Mucosa of descending colon (tissue), 3 donors: Measurements from ENCODE around the gene SRPK2. TPM values are rescaled to one million over a fixed set of nuclear protein-coding genes. Genes with fewer than 3 reads are reported as not detected.

Source experiments
- ATAC-seq: fragments of 200-7000 bp; cut with Tn5 transposase; one replicate; pipeline ENCODE4 v1.9.1; 2020; ENCODE audit warnings: mild to moderate bottlenecking, moderate library complexity
- DNase-seq, 3 donors: peaks; one replicate each; pipeline ENCODE4 v3.0.0-alpha.2; 2020
- H3K36me3 ChIP-seq: fragments of 200-600 bp; one replicate; pipeline ENCODE4 v1.8.0; 2021; ENCODE audit warnings: low read depth, mild to moderate bottlenecking
- H3K4me1 ChIP-seq: fragments of 200-600 bp; one replicate; pipeline ENCODE4 v1.8.0; 2021; ENCODE audit warnings: low read depth, mild to moderate bottlenecking
- H3K4me3 ChIP-seq: fragments of 200-600 bp; one replicate; pipeline ENCODE4 v1.8.0; 2021; ENCODE audit warnings: mild to moderate bottlenecking
- H3K9me3 ChIP-seq: fragments of 200-600 bp; one replicate; pipeline ENCODE4 v1.8.0; 2021; ENCODE audit warnings: mild to moderate bottlenecking
- intact Hi-C, 2 donors: fragments of 100-400 bp; cut with DNase I in 1 of 2; cut with micrococcal nuclease in 1 of 2; formaldehyde crosslinking; loops; one replicate each; pipeline versions ENCODE4 v1.11.0 to v1.11.1; 2022; cut with DNase I, micrococcal nuclease
- total RNA-seq, 3 donors: library from RNA; stranded (reverse); fragmentation: NEBNext Ultra II Directional in 2 of 3; extraction: Animal tissue kit (Norgen Biotek cat#: 25700) in 2 of 3; gene quantifications; one replicate each; pipeline versions ENCODE4 v1.2.1 to v1.2.4, GENCODE V29; 2021 to 2023
- TF ChIP-seq, protein P1 (sequence below): fragments of 200-600 bp; IDR thresholded peaks from one replicate; pipeline ENCODE4 v1.8.0; 2022; ENCODE audit warnings: antibody characterized with exemption, mild to moderate bottlenecking
- donor health status: DM: no; HTN: no; CAD: no; lungs with moderate emphysema.
- donor health status: DM: no; HTN: no; CAD: no.
- donor health status: DM: no; HTN: yes; CAD: no.

Gene SRPK2
- total RNA-seq, 3 donors from 2014 or later = 25.7 to 59.2 (median 31.6) TPM

DNA sequence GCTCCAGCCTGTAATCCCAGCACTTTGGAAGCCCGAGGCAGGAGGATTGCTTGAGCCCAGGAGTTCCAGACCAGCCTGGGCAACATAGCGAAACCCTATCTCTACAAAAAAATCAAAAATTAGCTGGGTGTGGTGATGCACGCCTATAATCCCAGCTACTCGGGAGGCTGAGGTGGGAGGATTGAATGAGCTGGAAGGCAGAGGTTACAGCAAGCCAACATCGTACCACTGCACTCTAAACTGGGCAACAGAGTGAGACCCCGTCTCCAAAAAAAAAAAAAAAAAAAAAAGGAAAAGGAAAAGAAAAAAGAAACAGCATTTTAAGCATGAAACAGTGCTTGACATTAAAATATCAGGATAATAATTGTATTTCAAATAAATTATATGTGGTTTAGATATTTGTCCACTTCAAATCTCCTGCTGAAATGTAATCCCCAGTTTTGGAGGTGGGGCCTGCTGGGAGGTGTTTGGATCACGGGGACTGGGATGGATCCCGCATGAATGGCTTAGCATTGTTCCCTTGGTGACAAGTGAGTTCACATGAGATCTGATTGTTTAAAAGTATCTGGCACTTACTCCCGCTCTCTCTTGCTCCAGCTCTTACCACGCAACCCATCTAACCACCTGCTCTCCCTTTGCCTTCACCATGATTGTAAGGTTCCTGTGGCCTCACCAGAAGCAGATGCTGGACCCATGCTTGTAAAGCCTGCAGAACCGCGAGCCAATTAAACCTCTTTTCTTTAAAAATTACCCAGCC is 103.4 kb downstream of the SRPK2 start:
- DNase-seq (no peak), ATAC-seq (no peak)
- TF ChIP-seq, protein P1, sequence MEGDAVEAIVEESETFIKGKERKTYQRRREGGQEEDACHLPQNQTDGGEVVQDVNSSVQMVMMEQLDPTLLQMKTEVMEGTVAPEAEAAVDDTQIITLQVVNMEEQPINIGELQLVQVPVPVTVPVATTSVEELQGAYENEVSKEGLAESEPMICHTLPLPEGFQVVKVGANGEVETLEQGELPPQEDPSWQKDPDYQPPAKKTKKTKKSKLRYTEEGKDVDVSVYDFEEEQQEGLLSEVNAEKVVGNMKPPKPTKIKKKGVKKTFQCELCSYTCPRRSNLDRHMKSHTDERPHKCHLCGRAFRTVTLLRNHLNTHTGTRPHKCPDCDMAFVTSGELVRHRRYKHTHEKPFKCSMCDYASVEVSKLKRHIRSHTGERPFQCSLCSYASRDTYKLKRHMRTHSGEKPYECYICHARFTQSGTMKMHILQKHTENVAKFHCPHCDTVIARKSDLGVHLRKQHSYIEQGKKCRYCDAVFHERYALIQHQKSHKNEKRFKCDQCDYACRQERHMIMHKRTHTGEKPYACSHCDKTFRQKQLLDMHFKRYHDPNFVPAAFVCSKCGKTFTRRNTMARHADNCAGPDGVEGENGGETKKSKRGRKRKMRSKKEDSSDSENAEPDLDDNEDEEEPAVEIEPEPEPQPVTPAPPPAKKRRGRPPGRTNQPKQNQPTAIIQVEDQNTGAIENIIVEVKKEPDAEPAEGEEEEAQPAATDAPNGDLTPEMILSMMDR = no peak
- H3K9me3 ChIP-seq = no peaks in the 10 kb centered on the region
- no peaks in the 10 kb centered on the region for H3K4me1 ChIP-seq
- H3K36me3 ChIP-seq = no peaks in the 10 kb centered on the region
- H3K4me3 ChIP-seq = no peak overlapping the region
- intact Hi-C loops = no loop called here

DNA sequence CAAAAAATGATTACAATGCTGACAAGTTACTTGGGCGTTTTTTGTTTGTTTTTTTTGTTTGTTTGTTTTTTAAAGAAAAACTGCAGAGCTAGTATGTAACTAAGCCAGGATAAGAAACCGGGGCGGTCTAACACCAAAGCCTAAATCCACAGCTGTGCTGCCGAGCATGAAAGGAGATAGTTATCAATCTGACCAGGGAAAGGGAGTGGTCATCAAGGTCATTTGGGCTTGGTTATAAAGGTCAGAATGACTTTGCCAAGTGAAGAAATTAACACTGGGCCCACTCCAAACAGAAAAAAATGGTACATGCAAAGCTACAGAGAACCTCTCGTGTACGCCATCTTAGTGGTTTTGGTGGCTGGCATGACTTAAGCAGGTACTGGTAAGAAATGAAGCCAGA is 104.7 kb downstream of the SRPK2 start:
- Histone ChIP-seq H3K36me3 (no peaks in the 10 kb centered on the region), H3K4me3 (no peak overlapping the region), H3K4me1 (no peaks in the 10 kb centered on the region), H3K9me3 (no peaks in the 10 kb centered on the region)
- TF ChIP-seq, protein P1 = no peak
- ATAC-seq (no peak), DNase-seq (no peak)
- intact Hi-C loops = no loop called here

DNA sequence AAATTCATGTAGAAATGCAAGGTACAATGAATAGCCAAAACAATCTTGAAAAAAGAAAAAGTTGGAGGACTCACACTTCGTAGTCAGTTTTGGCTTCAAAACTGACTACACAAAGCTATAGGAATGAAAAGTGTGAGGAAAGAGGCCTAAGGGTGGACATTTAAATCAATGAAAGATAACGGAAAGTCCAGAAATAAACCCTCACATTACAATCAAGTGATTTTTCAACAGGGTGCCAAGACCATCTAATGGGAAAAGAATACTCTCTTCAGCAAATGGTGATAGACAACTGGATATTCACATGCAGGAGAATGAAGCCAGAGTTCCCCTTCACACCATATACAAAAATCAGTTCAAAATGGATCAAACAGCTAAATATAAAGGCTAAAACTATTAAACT is 106.8 kb downstream of the SRPK2 start:
- DNase-seq (no peak), ATAC-seq (no peak)
- H3K4me3 ChIP-seq = no peak overlapping the region
- H3K4me1 ChIP-seq = no peaks in the 10 kb centered on the region
- H3K36me3 ChIP-seq = no peaks in the 10 kb centered on the region
- no peaks in the 10 kb centered on the region for H3K9me3 ChIP-seq
- TF ChIP-seq, protein P1 = no peak
- intact Hi-C loops = no loop called here

DNA sequence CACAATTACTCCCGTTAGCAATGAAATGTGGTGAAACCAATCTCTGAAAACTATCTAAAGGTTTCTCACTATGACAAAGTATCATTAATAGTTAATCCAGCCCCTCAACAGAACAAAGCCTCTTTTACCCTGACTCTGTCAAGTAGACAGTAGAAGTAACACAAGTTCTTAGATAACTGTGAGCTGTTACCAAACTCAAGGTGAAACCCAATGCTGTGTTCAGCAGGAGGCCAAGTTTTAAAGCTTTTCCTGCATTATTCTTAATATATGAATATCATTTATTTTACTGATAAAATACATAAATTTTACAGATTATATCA is 109.1 kb downstream of the SRPK2 start:
- H3K9me3 ChIP-seq = no peaks in the 10 kb centered on the region
- H3K4me1 ChIP-seq = no peaks in the 10 kb centered on the region
- H3K4me3 ChIP-seq = no peak overlapping the region
- ATAC-seq (no peak), DNase-seq (no peak)
- intact Hi-C loops = no loop called here
- H3K36me3 ChIP-seq = no peaks in the 10 kb centered on the region
- TF ChIP-seq, protein P1 = no peak

DNA sequence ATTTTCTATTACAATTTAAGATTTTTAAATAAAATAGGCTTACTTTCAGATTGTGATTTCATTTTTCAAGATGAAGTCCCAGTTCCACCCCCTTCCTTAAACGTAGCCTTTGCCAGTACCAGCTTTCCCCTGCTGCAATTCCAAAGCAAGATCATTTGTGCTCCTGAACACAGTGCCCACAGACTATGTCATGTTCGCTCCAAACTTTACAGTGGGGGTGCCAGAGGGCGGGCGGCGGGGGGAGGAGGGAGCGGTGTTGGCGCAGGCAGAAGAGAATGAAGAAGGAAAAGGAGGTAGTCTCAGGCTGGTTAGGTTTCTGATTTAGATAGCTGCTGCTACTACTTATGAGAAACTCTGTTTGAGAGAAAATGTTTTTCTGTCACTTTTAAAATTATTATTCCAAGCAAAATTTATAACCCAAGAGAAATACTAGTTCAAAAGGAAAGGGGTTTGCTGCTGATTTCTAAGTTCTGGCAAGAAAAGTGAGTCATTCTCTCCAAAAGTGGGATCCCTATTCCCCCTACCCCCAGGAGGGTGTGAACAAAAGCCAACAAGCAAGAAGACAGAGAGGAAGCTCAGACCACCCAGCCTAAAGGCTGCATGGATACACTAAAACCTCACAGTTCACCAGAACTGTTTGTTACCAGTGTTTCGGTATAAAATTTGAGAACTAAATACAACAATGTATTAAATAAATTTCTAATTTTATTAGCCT is 109.6 kb downstream of the SRPK2 start:
- H3K9me3 ChIP-seq = no peaks in the 10 kb centered on the region
- no peak for DNase-seq
- intact Hi-C loops = no loop called here
- ATAC-seq = no peak
- TF ChIP-seq, protein P1 = no peak
- H3K4me1 ChIP-seq = no peaks in the 10 kb centered on the region
- no peaks in the 10 kb centered on the region for H3K36me3 ChIP-seq
- no peak overlapping the region for H3K4me3 ChIP-seq
